ENCODE data around the gene TRMT44.

TRMT44 gene

GRCh38 chr4:8506373-8507195, 66.0 kb downstream of the TRMT44 start:
- TF ChIP-seq CTCF (conservative IDR thresholded peaks at IDR 0.05; ENCODE audit: low read depth, low read length): no peak
- no peak overlapping the region for H3K4me3 ChIP-seq (ENCODE audit: low read length)
- DNase-seq (ENCODE audit: low read depth): peak; percentile 12

DNA sequence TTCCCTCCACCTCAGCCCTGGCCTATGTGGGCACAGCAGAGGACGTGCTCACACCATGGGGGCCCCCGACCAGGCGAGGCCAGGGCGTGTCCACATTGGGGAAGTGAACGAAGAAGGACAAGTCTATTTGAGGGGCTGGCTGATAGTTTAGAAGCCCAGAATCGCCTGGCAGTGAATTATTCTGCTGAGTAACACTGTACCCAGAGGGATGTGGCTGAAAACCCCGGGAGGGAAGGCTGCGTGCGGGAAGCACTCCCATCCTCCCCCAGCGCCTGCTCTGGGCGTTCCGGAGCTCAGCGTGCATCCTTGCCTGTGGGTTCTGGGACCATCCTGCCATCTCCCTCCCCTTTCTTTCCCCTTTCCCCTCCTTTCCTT, 66.6 kb downstream of the TRMT44 start:
- TF ChIP-seq CTCF (conservative IDR thresholded peaks at IDR 0.05; ENCODE audit: low read depth, low read length): no peak
- no peak overlapping the region for H3K4me3 ChIP-seq (ENCODE audit: low read length)

GRCh38 chr4:8507624-8508023, 67.0 kb downstream of the TRMT44 start:
- H3K4me3 ChIP-seq (ENCODE audit: low read length): no peak overlapping the region
- no peak for DNase-seq (ENCODE audit: low read depth)
- TF ChIP-seq CTCF (conservative IDR thresholded peaks at IDR 0.05; ENCODE audit: low read depth, low read length): no peak

More for the DNA sequence above, 66.6 kb downstream of the TRMT44 start:
- DNase-seq (ENCODE audit: low read depth): no peak

DNA sequence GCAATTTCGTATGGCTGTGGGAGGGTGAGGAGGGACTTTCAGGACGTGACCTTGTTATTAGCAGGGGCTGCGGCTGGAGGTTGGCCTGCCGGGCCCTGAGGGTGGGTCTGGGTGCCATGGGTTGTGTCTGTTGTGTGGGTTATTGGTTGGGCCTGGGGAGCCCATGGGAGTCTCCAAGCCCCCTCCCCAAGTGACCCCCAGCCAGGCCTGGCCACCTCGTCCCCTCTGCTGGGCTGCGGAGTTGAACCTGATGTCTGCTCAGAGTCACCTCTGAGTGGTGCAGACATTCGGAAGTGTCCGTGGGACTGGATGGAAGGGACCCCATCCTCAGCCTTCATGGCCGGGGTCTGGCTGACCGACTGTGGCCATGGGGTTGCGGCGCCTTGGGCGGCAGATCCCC, 67.7 kb downstream of the TRMT44 start:
- no peak for TF ChIP-seq CTCF (conservative IDR thresholded peaks at IDR 0.05; ENCODE audit: low read depth, low read length)
- DNase-seq (ENCODE audit: low read depth): no peak

DNA sequence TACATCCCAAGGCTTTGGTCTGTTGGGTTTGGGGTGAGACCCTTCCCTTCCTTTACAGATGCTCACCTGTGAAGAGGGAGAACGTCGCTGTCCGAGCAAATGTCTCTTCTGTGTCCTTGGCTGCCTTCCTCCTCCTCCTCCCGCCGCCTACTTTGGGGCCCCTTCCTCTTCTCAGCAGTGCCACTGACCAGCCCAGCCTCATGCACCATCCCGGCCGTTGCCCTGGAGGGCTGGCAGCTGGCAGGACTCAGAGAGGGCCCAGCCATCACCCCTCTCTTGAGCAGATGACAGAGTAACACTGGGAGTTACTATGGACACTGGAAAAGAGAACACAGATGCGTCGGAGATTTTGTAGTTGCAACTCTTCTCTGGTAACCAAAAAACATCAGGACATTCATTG, 68.2 kb downstream of the TRMT44 start:
- H3K4me3 ChIP-seq (ENCODE audit: low read length): no peak overlapping the region
- no peak for DNase-seq (ENCODE audit: low read depth)
- TF ChIP-seq CTCF (conservative IDR thresholded peaks at IDR 0.05; ENCODE audit: low read depth, low read length): no peak

More for the DNA sequence above, 67.7 kb downstream of the TRMT44 start:
- no peak overlapping the region for H3K4me3 ChIP-seq (ENCODE audit: low read length)

DNA sequence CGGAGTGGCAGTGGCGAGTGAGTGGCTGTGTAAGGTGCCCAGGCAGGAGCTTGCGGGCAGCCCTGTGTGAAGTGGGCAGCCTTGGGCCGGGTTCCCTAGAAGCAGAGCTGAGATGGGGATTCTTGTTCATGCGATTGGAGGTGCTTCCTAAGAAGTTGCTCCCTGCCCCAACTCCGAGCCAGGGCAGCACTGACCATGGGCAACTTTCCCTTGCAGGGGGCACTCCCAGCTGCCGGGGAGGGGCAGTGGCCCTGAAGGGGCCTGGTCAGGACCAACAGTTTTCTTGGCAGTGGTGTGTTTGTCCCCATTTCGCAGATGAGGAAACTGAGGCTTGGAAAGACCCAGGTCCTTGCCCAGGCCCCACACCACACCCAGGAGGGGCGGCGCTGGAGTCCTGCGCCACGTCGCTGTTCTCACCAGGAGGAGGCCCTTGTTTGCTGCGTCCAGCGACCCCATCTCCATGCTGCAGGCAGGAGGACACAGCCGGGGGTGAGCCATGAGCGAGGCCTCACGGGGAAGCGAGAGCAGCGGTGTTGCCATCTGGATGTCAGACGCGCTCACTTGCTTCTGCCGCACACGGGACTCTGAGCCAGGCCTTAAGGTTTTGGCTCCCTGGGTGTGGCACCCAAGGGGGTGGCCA, 68.9 kb downstream of the TRMT44 start:
- no peak for TF ChIP-seq CTCF (conservative IDR thresholded peaks at IDR 0.05; ENCODE audit: low read depth, low read length)
- no peak for DNase-seq (ENCODE audit: low read depth)
- no peak overlapping the region for H3K4me3 ChIP-seq (ENCODE audit: low read length)

GRCh38 chr4:8510191-8510590, 69.6 kb downstream of the TRMT44 start:
- TF ChIP-seq CTCF (conservative IDR thresholded peaks at IDR 0.05; ENCODE audit: low read depth, low read length): no peak
- DNase-seq (ENCODE audit: low read depth): no peak
- H3K4me3 ChIP-seq (ENCODE audit: low read length): no peak overlapping the region
